GM21528 (cell line): Measurements from ENCODE around the gene TMEM272.

Experiments used
- ATAC-seq: cut with Tn5 transposase; IDR thresholded peaks from one replicate; pipeline ENCODE4 v1.9.1; 2021; ENCODE audit warnings: mild to moderate bottlenecking, moderate library complexity; ENCODE audit not compliant: unreplicated experiment, low FRiP score

TMEM272 gene

DNA sequence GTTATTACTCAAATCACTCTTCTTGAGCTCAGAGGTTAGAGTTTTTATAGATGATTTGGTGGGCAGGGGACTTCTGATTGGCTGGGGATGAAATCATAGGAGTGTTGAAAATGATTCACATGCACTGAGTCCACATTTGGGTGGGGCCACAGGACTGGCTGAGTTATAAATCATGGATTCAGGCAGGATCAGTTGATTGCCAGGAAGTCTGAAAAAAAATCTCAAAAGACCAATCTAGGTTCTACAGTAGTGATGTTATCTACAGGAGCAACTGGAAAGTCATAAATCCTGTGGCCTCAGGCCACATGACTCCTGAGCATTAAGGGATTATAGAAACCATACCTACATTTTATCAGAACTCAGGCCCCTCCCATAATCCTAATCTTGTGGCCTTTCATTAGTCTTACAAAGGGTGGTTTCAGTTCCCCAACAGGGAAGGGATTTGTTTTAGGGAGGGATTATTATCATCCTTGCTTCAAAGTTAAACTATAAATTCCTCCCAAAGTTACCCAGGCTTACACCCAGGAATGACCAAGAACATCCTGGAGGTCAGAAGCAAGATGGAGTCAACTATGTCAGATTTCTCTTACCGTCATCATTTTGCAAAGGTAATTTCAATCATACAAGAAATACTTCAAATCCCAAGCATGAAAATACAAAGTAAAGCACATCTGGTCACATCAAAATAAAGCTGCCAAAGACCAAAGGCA, 11.2 kb upstream of the TMEM272 start:
- no peak for ATAC-seq

DNA sequence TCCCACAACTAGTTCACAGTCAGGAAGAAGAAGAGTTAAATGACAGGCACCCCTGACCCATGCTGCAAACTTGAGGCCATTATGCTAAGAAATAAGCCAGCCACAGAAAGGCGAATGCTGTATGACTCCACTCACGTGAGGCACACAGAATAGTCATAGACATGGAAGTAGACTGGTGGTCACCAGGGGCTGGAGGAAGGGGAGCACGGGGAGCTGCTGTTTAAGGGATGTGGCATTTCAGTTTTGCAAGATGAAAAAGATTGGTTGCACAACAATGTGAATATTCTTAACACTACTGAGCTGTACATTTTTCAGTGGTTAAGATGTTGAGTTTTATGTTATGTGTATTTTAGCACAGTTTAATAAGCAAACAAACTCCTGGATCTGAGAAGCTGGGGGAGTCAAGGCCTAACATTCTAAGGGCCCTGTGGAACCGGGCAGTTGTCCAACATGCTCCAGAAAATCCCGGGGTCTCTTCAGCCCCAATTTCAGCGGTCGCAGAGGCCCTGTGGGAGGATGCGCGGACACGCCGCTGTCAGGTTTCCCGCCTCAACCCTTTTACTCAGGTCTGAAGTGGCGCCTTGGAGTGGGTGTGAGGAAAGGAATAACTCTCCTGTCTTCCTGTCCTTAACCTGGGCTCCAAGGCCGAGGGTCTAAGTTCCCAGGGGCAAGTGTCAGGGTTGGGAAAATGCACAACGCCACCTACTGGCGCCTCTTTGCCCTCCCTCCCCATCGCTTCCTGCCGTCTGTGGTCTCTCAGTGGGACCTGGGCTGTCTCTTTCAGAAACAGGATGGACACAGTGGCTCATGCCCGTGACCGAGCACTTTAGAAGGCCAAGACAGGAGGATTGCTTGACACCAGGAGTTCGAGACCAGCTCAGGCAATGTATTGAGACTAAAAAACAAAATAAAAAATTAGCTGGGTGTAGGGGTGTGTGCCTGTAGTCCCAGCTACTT, 4.4 kb upstream of the TMEM272 start:
- ATAC-seq: no peak

DNA sequence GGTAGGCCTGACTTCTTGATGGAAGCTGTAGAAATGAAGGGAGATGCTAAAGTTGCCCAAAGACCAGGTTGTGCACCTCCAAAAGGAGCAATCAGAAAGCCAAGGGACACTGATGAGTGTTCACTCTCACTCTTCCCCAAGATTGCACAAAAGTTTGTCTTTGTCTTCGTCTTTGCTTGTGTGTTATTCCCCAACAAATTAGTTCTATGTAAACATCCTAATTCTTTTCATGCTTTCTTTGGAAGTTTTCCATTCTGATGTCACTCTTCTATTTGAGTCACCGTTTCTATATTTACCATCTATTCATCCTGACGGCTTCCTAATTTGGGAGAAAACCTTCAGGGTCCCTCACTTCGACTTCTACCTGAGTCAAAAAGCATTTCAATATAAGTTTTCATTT, 3.7 kb upstream of the TMEM272 start:
- ATAC-seq: no peak

DNA sequence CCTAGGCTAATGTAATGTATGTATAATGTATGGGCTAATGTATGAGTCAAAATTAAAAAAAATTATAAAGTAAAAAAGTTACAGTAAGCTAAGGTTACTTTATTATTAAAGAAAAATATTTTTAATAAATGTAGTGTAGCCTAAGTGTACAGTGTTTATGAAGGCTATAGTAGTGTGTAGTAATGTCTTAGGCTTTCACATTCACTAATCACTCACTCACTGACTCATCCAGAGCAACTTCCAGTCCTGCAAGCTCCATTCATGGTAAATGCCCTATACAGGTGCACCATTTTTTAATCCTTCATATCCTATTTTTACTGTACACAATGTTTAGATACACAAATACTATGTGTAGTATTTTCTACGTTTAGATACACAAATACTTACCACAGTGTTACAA, 1.8 kb upstream of the TMEM272 start:
- ATAC-seq: no peak

DNA sequence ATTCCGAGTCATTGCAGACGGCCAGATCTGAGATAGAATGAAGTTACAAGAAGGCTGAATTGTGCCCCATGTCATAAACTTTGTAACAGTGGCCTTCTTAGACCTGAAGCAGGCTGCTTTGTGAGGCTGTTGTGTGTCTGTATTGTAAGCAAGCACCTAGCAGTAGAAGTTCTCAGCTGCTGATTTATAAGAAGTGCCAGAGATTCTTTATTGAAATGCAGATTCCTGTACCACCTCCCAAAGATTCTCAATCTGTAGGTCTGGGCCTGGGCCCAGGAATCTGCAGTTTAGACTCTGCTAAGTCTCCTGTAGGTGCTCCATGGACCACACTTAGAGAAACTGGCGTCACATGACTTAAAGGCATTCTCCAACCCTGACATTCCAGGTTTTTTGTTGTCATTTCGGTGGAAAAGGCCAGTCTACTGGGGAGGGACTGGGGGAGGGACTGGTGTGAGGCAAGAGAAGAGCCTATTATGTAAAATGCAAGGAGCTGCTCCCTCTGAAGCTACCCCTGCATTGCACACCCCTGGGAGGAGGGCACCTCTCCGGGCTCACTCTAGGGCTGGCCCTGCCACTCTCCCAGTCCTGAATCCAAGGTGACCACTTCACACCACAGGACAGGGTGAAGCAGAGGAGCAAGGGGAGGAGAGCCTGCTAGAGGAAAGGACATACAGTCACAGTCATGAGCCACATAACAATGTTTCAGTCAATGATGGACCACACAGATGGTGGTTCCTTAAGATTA, 769 bp upstream of the TMEM272 start:
- ATAC-seq: no peak

GRCh38 chr13:51843529-51843928, 1.4 kb downstream of the TMEM272 start:
- ATAC-seq: no peak

DNA sequence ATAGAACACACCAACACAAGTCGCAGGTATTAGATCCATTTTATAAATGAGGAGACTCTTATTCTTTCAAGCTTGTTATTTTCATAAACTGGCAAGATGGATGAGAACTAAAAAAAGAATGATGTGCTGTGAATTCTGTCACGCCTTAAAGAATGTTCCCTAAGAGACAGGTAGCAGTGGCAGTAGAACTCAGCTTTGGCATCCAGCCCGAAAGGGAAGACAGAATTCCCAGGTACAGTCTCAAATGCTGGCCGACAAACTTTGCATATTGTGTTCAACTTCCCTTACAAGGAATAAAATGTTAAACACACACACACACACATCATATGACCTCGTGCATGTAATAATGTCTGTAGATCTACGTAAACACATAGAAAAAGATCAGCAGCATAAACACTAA, 3.2 kb downstream of the TMEM272 start:
- ATAC-seq: no peak

DNA sequence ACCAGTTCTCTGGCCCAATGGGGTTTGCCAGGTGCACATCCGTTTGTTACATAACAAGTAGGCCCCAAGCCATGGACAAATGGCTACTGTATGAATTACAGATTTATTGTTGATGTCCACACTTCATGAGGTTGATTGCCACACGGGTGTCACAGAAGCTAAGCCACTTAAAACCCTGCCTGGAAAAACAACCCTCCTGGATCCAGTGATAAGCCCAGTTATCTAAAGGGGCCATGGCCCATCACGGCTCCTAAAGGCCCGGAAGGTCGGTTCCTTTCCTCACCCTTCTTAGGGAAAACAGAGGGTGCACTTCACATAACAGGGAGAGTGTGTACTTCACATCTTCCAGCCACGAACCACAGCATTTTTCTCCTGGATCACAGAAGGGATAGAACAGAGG, 4.1 kb downstream of the TMEM272 start:
- ATAC-seq: no peak

- no peak for ATAC-seq
These were observed 5.1 kb downstream of the TMEM272 start for GRCh38 chr13:51839711-51840540.

GRCh38 chr13:51838240-51838846, 6.6 kb downstream of the TMEM272 start:
- no peak for ATAC-seq

- no peak for ATAC-seq
These were observed 8.0 kb downstream of the TMEM272 start for GRCh38 chr13:51837016-51837415.

DNA sequence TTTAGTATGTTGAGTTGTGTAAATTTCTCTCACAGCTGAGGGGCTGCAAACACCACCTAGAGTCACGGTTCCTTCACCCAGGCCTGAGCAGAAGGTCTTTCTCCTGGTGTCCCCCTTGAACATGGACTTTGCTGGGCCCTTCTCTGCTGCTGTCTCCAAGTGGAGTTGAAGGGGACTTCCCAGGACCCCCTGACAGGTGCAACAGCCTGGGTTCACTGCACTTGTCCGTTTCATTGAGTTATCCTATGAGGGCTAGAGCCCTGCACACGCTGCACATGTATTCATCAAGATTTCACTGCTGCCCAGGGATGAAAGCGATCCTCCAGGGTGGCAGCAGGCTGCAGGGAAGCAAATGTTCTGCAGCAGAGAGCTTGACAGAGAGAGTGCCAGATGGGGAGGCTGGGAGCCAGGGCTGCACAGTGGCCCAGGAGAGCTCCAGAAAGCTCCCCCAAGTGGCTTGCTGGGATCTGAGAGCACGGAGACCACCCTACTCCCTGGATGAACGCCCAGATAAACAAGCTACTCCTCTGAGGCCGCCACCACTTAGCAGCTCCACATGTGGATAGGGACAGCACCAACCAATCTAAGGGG, 10.3 kb downstream of the TMEM272 start:
- no peak for ATAC-seq

- ATAC-seq: no peak
These were observed 11.0 kb downstream of the TMEM272 start for GRCh38 chr13:51833980-51834379.

DNA sequence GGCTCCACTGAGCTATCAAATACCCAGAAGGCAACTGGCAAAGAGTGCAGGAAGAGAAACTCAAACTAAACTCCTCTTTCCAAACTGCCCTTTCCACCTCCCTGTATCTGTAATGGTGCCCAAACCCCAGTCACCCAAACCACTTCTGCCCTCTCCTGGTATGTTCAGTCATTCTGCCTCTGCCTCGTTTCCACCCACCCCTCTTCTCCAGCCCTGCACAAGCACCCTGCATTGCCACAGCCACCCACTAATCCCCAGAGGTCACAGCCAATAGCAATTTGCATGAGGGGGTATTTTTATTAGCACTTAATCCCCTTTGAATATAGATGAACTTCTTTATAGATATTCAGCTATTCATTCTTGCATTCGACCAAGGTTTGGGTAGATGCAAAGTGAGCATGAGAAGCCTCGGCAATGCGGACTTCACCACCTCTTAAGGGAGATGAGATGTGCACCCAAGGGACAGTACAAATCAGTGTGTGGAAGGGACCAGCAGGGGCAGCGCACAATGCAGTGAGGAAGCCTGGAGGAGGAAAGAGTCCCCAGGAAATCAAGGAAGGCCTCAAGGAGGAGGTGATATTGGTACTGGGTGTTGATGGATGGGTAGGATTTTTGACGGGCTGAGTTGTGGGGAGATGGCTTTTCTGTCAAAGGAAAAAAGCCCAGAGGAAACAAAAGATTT, 12.4 kb downstream of the TMEM272 start:
- ATAC-seq: peak; percentile 77

DNA sequence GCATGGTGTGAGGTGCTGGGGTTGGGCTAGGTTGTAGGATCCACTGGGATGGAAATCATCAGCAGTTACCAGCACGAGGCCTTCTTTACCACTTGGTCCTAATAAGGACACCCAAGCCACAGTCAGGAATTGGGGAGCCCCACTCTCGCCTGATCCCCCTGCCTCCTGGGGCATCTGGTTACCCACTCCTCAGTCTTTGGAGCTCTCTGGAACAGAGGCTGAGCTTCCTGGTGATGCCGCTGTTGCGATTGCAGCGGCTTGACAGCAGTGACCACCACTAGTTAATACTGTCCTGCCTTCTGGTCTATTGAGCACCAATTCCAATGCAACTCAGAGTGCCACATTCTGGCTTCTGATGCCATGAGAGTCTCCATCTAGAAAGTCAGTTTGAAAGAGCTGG, 13.5 kb downstream of the TMEM272 start:
- no peak for ATAC-seq

- no peak for ATAC-seq
These were observed 15.4 kb downstream of the TMEM272 start for GRCh38 chr13:51829568-51829899.

- ATAC-seq: no peak
These were observed 16.0 kb downstream of the TMEM272 start for GRCh38 chr13:51828730-51829567.

DNA sequence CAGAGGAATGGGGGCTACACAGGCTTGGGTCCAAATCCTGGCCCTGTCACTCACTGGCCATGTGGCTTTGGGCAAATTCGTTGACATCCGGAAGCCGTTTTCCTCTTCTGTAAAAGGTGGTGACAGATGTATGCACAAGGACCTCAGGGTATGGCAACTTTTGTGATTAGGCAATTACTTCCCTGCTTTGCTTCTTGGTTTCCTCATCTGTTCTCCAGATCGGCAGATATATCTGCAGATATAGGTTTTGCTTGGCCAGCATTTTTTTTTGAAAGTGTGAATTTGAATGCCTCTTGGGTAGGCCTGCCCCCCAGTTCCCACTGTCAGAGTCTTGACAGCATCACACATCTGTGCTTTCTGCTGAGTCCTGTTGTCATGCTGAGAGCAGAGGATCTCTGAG, 17.7 kb downstream of the TMEM272 start:
- no peak for ATAC-seq
